H9 (cell line): ENCODE results near the gene RACGAP1. TPM values are rescaled to one million over a fixed set of nuclear protein-coding genes. Genes with fewer than 3 reads are reported as not detected.

Experiments
- DNase-seq: peaks from one replicate; pipeline ENCODE4 v3.0.0-alpha.2; 2017
- H2AFZ ChIP-seq: one replicate; pipeline ENCODE4 v1.6.1; 2013; ENCODE audit warnings: mild to moderate bottlenecking, low read length, control low read depth, moderate library complexity
- H2AK5ac ChIP-seq: 2 replicates; pipeline ENCODE4 v1.6.1; 2013; ENCODE audit warnings: low read length, control low read depth, mixed read lengths; ENCODE audit not compliant: insufficient read length
- H2BK120ac ChIP-seq: one replicate; pipeline ENCODE4 v1.6.1; 2013; ENCODE audit warnings: low read depth, mild to moderate bottlenecking, low read length, control low read depth, inconsistent platforms; ENCODE audit not compliant: poor library complexity, severe bottlenecking
- H2BK12ac ChIP-seq: 2 replicates; pipeline ENCODE4 v1.6.1; 2013; ENCODE audit warnings: low read length, control low read depth, mixed read lengths, low read depth; ENCODE audit not compliant: insufficient read length
- H2BK15ac ChIP-seq: 2 replicates; pipeline ENCODE4 v1.6.1; 2013; ENCODE audit warnings: low read depth, low read length, control low read depth
- H2BK20ac ChIP-seq: one replicate; pipeline ENCODE4 v1.6.1; 2013; ENCODE audit warnings: low read depth, mild to moderate bottlenecking, low read length, control low read depth, inconsistent platforms; ENCODE audit not compliant: poor library complexity, severe bottlenecking
- H2BK5ac ChIP-seq: 2 replicates; pipeline ENCODE4 v1.6.1; 2013; ENCODE audit warnings: low read length, control low read depth, mixed read lengths; ENCODE audit not compliant: insufficient read length
- H3K14ac ChIP-seq: 2 replicates; pipeline ENCODE4 v1.6.1; 2013; ENCODE audit warnings: low read length, control low read depth; ENCODE audit not compliant: insufficient read depth
- H3K18ac ChIP-seq: 2 replicates; pipeline ENCODE4 v1.6.1; 2013; ENCODE audit warnings: low read depth, mild to moderate bottlenecking, mixed read lengths, low read length, control low read depth; ENCODE audit not compliant: insufficient read length
- H3K23ac ChIP-seq: 2 replicates; pipeline ENCODE4 v1.6.1; 2013; ENCODE audit warnings: low read length, control low read depth, mixed read lengths, low read depth; ENCODE audit not compliant: insufficient read length
- H3K23me2 ChIP-seq: 2 replicates; pipeline ENCODE4 v1.6.1; 2013; ENCODE audit warnings: low read depth, mild to moderate bottlenecking, mixed read lengths, low read length, control low read depth; ENCODE audit not compliant: insufficient read length, poor library complexity, severe bottlenecking
- H3K27ac ChIP-seq: 2 replicates; pipeline ENCODE4 v1.5.1; 2013; ENCODE audit warnings: low read length, control low read depth, mixed read lengths, low read depth; ENCODE audit not compliant: insufficient read length
- H3K27me3 ChIP-seq: 2 replicates; pipeline ENCODE4 v1.6.1; 2013; ENCODE audit warnings: low read length, control low read depth, inconsistent platforms; ENCODE audit not compliant: insufficient read depth
- H3K4ac ChIP-seq: 2 replicates; pipeline ENCODE4 v1.6.1; 2013; ENCODE audit warnings: low read depth, mild to moderate bottlenecking, control low read depth, inconsistent platforms, low read length, moderate library complexity
- H3K4me1 ChIP-seq: 2 replicates; pipeline ENCODE4 v1.6.1; 2013; ENCODE audit warnings: low read length, control low read depth, inconsistent platforms; ENCODE audit not compliant: insufficient read depth
- H3K4me2 ChIP-seq: 2 replicates; pipeline ENCODE4 v1.6.1; 2013; ENCODE audit warnings: low read length, control low read depth, mixed read lengths; ENCODE audit not compliant: insufficient read length, insufficient read depth
- H3K56ac ChIP-seq: 2 replicates; pipeline ENCODE4 v1.6.1; 2013; ENCODE audit warnings: low read depth, mild to moderate bottlenecking, mixed read lengths, low read length, control low read depth; ENCODE audit not compliant: insufficient read length
- H3K79me1 ChIP-seq: 2 replicates; pipeline ENCODE4 v1.6.1; 2013; ENCODE audit warnings: low read depth, mild to moderate bottlenecking, moderate library complexity, low read length, control low read depth, inconsistent platforms; ENCODE audit not compliant: insufficient read depth, poor library complexity, severe bottlenecking
- H3K79me2 ChIP-seq: 2 replicates; pipeline ENCODE4 v1.6.1; 2013; ENCODE audit warnings: low read length, control low read depth, inconsistent platforms; ENCODE audit not compliant: insufficient read depth
- H3K9ac ChIP-seq: 2 replicates; pipeline ENCODE4 v1.6.1; 2013; ENCODE audit warnings: low read length, control low read depth, mixed read lengths; ENCODE audit not compliant: insufficient read length; ENCODE audit errors: extremely low read depth
- H3K9me3 ChIP-seq: one replicate; pipeline ENCODE4 v1.6.1; 2013; ENCODE audit warnings: low read depth, low read length, inconsistent platforms; ENCODE audit not compliant: control insufficient read depth
- H3T11ph ChIP-seq: one replicate; pipeline ENCODE4 v1.6.1; 2013; ENCODE audit warnings: mild to moderate bottlenecking, low read length, control low read depth, inconsistent platforms
- H4K20me1 ChIP-seq: one replicate; pipeline ENCODE4 v1.6.1; 2013; ENCODE audit not compliant: control insufficient read depth, insufficient read length, insufficient read depth
- H4K5ac ChIP-seq: 2 replicates; pipeline ENCODE4 v1.6.1; 2013; ENCODE audit warnings: low read depth, mild to moderate bottlenecking, mixed read lengths, low read length, control low read depth; ENCODE audit not compliant: insufficient read length
- H4K8ac ChIP-seq: replicated peaks from 2 replicates; pipeline ENCODE4 v1.6.1; 2013; ENCODE audit warnings: low read length, control low read depth, mixed read lengths, low read depth; ENCODE audit not compliant: insufficient read length
- H4K91ac ChIP-seq: 2 replicates; pipeline ENCODE4 v1.6.1; 2013; ENCODE audit warnings: low read depth, mild to moderate bottlenecking, moderate library complexity, mixed read lengths, low read length, control low read depth; ENCODE audit not compliant: insufficient read length
- H3K27ac Mint-ChIP-seq, 3 experiments: 2 replicates in 2 of 3; 3 replicates in 1 of 3; pipeline ENCODE4 v1.8.0; 2020 to 2021; ENCODE audit warnings: mixed read lengths in 3 of 3, mild to moderate bottlenecking in 1 of 3, moderate library complexity in 1 of 3
- H3K27me3 Mint-ChIP-seq: 2 replicates; pipeline ENCODE4 v1.8.0; 2021; ENCODE audit warnings: low read depth, mild to moderate bottlenecking, moderate library complexity, mixed read lengths
- H3K36me3 Mint-ChIP-seq, 3 experiments: 2 replicates in 2 of 3; 3 replicates in 1 of 3; pipeline ENCODE4 v1.8.0; 2020 to 2021; ENCODE audit warnings: low read depth in 3 of 3, mixed read lengths in 3 of 3; ENCODE audit not compliant: insufficient read depth in 1 of 3
- H3K4me1 Mint-ChIP-seq, 2 experiments: 2 replicates each; pipeline ENCODE4 v1.8.0; 2020; ENCODE audit warnings: mixed read lengths in 2 of 2
- H3K4me3 Mint-ChIP-seq, 2 experiments: 2 replicates in 1 of 2; 3 replicates in 1 of 2; pipeline ENCODE4 v1.8.0; 2020 to 2021; ENCODE audit warnings: mild to moderate bottlenecking in 2 of 2, mixed read lengths in 2 of 2, moderate library complexity in 1 of 2
- H3K9me3 Mint-ChIP-seq, 2 experiments: 2 replicates in 1 of 2; 3 replicates in 1 of 2; pipeline ENCODE4 v1.8.0; 2020; ENCODE audit warnings: mild to moderate bottlenecking in 2 of 2, mixed read lengths in 2 of 2, moderate library complexity in 1 of 2
- WGBS: extraction: QIAGEN DNeasy Blood & Tissue Kit; methylation state at CpG from one replicate; pipeline ENCODE4 v1.1.7; 2013; ENCODE audit warnings: missing lambda C conversion rate, low lambda C conversion rate, mixed read lengths; ENCODE audit not compliant: insufficient read length; ENCODE audit errors: extremely low coverage; 5-methylcytosine and 5-hydroxymethylcytosine counted together
- total RNA-seq: library from RNA; stranded (reverse); gene quantifications from 2 replicates; pipeline ENCODE4 v1.2.1, GENCODE V29; 2021
- TF ChIP-seq, protein P1 (sequence below): fragments of 200-600 bp; sonication (generic); conservative IDR thresholded peaks from 3 replicates; pipeline ENCODE4 v1.8.0; 2021; ENCODE audit warnings: antibody characterized with exemption, mild to moderate bottlenecking

RACGAP1 gene
- total RNA-seq, 1 experiment from 2014 or later = 64.8 TPM

DNA sequence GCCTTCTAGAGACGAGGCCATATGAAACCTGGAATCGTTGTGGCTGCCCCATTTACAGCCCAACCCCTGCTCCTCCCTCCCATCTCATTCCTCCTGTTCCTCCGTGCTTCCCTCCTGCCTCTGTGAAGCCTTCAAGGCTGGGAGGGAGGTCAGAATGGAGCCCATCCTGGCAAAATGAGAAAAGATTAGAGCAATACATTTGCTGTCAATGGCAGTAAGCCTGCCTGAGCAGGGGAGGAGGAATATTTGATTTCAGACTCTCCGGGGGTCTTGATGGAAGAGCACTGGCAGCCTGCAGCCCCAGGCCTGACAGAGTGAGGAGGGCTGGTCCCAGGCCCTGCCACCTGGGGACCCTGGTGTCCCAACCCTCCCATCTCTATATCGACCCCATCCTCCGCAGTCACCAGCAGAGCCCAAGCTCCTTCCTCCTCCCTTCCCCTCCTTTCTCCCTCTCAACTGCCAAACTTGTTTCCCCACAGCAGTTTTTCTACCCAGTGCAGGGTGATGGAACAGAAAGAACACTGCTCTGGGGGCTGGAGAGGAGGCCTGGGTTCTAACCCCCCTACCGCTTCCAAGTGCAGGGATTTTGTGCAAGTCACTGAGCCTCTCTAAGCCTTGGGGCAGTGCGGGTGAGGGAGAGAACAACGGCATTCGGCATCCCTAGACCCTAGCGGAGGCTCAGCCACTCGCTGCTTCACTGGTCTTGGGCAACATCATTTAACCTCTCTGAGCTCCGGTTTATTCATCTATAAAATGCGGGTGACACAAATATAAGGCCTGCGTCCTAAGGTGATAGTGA, 16.0 kb upstream of the RACGAP1 start:
- no peak overlapping the region for H2BK5ac ChIP-seq
- H3K4ac ChIP-seq = no peak overlapping the region
- no peak overlapping the region for H3K23ac ChIP-seq
- Mint-ChIP-seq H3K4me3 (no peak overlapping the region), H3K9me3 (no peaks in the 10 kb centered on the region), H3K4me1 (peaks cover 11 to 15% of the 10 kb centered on the region in 2 experiments), H3K36me3 (no peaks in the 10 kb centered on the region), H3K27me3 (peaks cover 68% of the 10 kb centered on the region), H3K27ac (no peak overlapping the region)
- no peaks in the 10 kb centered on the region for H3K9me3 ChIP-seq
- H3K27ac ChIP-seq = no peak overlapping the region
- H4K8ac ChIP-seq = no peak overlapping the region
- no peaks in the 10 kb centered on the region; the same call in 1 of the 2 replicates for H3K27me3 ChIP-seq
- no peak overlapping the region for H4K5ac ChIP-seq
- no CpG with 5 or more reads among the region's 15 CpGs for WGBS
- no peak overlapping the region for H3K9ac ChIP-seq
- no peaks in the 10 kb centered on the region for H3K79me1 ChIP-seq
- H3K4me1 ChIP-seq = no peaks in the 10 kb centered on the region
- TF ChIP-seq, protein P1, sequence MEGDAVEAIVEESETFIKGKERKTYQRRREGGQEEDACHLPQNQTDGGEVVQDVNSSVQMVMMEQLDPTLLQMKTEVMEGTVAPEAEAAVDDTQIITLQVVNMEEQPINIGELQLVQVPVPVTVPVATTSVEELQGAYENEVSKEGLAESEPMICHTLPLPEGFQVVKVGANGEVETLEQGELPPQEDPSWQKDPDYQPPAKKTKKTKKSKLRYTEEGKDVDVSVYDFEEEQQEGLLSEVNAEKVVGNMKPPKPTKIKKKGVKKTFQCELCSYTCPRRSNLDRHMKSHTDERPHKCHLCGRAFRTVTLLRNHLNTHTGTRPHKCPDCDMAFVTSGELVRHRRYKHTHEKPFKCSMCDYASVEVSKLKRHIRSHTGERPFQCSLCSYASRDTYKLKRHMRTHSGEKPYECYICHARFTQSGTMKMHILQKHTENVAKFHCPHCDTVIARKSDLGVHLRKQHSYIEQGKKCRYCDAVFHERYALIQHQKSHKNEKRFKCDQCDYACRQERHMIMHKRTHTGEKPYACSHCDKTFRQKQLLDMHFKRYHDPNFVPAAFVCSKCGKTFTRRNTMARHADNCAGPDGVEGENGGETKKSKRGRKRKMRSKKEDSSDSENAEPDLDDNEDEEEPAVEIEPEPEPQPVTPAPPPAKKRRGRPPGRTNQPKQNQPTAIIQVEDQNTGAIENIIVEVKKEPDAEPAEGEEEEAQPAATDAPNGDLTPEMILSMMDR = no peak
- H3K23me2 ChIP-seq = no peaks in the 10 kb centered on the region
- H2AFZ ChIP-seq = no peak overlapping the region
- no peaks in the 10 kb centered on the region for H4K20me1 ChIP-seq
- no peak overlapping the region for H2BK12ac ChIP-seq
- no peak overlapping the region for H3K14ac ChIP-seq
- H3K56ac ChIP-seq = no peak overlapping the region
- no peak overlapping the region for H2BK15ac ChIP-seq
- no peak overlapping the region for H4K91ac ChIP-seq
- H3K79me2 ChIP-seq = no peaks in the 10 kb centered on the region
- no peak overlapping the region for H3K4me2 ChIP-seq
- H3K18ac ChIP-seq = no peak overlapping the region
- no peak overlapping the region for H2BK20ac ChIP-seq
- no peak overlapping the region for H2AK5ac ChIP-seq
- no peak overlapping the region for H3T11ph ChIP-seq
- H2BK120ac ChIP-seq = no peak overlapping the region
- no peak for DNase-seq
